Measurements from ENCODE around the gene SPINDOC.

GRCh38 chr11:63844836-63845235, 31.6 kb downstream of the SPINDOC start:
- TF ChIP-seq CTCF (IDR thresholded peaks at IDR 0.05) (no peak), POLR2AphosphoS5 (IDR thresholded peaks at IDR 0.05) (no peak)

All from prostate gland (tissue), 2 donors.